GM21737 (cell line): ENCODE data around the gene ALDOC.

Experiments used
- ATAC-seq: cut with Tn5 transposase; IDR thresholded peaks from one replicate; pipeline ENCODE4 v1.9.1; 2021; ENCODE audit warnings: mild to moderate bottlenecking, moderate library complexity; ENCODE audit not compliant: unreplicated experiment

The ALDOC gene

DNA sequence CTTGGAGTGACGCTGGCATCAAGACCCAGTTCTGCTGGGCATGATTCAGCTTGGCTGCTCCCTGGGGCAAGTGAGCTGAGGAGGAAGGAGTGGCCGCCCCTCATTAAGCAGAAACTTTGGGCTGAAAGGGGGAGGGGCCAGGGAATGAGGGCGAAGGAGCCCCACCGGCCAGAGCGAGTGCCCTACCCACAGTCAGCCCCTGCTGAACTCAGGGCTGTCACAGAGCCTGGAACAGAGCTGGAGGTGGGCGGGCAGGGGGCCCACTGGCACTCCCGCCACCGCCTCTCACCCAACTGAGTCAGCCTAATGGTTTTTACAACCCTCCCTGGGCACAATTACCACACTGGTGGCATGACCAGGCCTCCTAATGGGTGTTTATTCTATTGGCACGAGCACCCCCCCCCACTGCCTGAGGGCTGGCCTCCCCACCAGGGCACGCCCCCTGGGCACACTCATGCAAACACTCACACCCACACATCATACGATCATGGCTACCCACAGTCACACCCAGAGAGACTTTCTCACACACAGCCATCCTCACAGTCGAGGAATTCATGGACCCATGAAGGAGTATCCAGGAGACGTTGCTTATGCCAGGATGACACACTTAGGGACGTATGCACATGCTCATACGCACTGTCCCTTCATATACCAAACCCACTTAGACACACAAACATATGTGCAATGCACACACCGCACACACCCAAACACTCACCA is 43.4 kb downstream of the ALDOC start:
- ATAC-seq, result no peak

DNA sequence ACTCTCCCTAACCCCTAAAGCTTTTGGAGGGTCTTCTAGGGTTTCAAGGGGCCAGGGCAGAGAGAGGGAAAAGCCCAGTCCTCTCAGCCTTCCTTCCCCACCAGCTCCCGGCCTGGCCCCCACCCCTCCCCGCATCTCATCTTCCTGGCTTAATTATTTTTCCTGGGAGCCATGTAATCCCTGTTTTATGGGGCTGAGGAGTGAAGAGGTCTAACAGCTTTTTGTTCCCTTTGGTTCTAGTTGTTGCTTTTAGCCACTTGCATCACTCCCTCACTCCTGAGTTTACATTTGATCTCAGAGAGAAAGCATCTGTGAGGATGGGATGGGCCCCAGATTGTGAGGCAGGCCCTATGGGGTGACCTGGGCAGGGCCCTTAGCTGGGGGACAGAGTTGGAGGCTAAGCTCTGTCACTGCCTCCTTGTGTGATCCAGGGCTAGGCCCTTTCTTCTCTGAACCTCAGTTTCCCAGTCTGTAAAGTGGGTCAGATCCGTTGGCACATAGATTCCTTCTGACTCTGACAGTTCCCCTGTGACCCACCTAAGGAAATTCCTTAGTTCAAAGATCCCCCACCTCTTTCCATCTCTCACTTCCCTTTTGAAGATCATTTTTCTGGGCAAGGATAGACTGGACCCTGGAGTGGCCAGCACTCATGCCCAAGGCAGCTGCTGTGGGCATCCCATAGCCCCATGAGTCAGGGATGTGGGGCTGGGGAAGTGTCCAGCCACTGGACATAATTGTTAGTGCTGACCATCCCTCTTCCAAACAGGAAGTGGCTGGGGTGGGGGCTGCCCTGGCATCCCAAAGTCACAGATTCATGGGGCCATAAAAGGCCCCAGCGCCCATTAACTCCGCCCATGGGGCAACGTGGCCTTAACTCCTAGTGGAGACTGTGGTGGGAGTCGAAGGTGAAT is 44.4 kb downstream of the ALDOC start:
- no peak for ATAC-seq

DNA sequence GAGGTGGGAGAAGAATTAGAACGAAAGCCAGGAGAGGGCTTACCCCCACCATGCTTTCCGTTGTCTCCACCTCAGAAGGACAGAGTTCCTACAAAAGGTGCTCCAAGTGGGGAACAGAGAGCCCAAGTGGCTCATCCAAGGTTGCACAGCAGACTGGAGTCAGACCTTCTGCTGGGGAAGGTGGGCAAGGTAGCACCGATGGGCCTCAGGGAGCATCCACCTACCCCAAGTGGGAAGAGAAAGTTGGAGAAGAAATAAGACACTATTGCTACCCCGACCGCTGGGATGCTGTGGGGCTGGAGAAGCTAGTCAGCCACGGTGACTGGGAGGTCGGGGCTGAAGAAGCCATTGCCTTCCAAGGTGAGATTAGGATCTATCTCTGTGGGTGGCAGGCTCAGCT is 45.8 kb downstream of the ALDOC start:
- no peak for ATAC-seq

DNA sequence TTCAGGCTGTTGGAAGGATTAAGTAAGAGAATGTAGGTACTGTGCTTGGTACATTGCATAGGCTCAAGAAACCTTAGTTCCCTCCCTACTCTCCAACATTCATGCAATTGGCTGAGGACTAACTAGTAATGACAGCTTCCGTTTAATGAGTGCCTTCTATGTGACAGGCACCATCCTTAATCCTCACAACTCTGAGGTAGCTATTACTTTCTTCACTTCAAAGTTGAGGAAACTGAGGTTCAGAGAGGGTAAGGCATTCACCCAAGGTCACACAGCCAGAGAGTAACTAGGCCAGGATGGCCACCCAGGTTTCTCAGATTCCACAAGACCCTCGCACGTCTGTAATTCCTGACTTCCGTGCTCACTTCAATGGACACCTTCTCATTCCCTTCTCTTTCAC is 46.4 kb downstream of the ALDOC start:
- ATAC-seq, result no peak

DNA sequence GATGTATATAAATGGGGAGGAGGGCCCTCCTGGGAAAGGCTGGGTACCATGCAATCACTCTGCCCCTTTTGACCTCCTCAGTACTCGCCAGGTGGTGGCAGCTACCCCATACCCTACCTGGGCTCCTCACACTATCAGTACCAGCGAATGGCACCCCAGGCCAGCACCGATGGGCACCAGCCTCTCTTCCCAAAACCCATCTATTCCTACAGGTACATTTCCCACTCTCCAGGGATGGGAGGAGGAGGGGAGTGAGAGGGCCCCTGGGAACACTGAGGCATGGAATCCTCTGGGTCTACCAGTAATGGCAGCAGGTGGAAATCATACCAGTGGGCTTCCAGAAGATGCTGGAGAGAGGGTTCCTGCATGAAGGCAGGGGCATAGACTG is 47.7 kb downstream of the ALDOC start:
- ATAC-seq, result no peak

DNA sequence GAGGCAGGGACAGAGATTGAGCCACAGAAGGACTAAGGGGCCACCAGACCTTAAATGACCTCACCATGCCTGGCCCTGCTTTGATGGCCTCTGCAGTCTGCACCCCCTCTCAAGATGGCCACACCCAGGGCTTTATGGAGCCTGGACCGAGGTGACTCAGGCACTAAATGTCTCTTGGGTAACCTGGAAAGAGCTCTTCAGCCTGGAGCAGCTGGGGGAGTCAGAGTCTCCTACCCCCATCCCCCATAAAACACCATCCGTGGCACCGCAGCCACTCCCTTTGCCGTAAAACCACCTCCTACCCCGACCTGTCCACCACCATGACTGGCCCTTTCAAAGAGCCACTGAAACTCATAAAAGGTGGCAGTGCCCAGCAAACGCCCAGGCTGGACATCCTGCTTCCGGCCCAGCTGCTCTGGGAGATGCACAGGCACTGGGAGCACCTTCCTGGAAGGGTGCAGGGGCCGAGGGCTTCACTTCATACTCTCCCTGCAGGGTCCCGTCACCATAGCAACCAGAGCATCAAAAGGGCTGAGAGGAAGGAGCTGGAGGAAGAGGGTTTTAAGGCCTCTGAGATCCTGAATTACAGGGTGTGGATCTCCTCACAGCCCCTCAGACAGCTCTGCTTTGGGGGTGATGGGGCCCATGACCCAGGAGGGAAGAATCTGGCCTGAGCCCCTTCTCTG is 48.2 kb downstream of the ALDOC start:
- no peak for ATAC-seq

DNA sequence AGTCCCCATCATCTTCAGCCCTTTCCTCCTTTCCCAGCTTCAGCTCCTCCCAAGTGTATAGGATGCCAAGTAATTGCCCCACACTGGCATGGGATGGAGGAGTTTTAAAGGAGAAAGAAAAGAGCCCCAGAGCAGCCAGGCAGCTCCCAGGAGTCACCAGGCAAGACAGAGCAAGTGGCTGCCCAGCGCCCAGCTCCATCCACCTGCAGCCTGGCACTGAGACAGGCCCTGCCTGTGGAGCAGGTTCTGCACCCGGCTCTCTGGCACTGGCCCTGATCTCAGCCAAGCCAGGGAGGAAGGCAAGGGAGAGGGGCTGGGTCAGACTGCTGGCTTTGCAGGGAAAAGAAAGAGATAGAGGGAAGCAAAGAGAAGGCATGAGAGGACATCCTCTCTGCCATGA is 48.8 kb downstream of the ALDOC start:
- ATAC-seq, result no peak

DNA sequence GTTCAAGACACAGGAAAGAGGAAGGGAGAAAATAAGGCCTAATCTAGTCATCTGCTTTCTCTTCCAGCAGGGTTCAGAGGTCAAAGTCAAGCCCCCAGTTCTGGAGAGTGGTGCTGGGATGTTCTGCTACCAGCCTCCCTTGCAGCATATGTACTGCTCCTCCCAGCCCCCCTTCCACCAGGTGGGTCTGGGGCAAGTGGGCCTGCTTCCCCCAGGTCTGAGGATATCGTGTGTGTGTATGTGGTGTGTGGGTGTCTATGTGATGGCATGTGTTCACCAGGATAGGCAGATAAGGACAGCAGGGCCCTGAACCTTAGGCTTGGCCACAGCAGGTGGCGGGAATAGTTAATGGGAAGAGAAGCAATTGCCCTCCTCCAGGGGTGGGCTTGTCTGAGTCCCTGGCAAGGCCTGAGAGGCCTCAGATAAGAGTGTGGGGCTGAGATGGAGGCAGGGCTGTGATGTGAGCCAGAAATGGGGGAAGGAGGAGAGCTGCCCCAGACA is 49.5 kb downstream of the ALDOC start:
- no peak for ATAC-seq

DNA sequence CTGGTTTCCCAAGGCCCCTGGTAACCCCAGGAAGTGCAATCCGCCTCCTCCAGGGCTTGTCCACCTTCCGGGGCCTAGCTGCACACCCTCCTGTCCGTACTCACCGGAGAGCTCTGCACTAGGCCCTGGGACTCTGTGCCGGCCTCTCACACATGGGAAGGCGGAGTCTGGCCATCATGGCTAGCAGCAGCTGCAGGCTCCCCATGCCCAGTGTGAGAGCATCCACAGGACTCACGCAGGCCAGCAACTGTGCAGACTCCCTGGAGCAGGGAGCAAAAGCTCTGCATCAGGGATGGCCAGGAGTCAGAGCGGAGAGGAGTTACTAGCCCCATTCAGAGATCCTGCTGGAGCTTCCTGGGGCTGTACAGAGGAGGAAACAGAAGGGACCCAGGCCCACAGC is 50.3 kb downstream of the ALDOC start:
- no peak for ATAC-seq

DNA sequence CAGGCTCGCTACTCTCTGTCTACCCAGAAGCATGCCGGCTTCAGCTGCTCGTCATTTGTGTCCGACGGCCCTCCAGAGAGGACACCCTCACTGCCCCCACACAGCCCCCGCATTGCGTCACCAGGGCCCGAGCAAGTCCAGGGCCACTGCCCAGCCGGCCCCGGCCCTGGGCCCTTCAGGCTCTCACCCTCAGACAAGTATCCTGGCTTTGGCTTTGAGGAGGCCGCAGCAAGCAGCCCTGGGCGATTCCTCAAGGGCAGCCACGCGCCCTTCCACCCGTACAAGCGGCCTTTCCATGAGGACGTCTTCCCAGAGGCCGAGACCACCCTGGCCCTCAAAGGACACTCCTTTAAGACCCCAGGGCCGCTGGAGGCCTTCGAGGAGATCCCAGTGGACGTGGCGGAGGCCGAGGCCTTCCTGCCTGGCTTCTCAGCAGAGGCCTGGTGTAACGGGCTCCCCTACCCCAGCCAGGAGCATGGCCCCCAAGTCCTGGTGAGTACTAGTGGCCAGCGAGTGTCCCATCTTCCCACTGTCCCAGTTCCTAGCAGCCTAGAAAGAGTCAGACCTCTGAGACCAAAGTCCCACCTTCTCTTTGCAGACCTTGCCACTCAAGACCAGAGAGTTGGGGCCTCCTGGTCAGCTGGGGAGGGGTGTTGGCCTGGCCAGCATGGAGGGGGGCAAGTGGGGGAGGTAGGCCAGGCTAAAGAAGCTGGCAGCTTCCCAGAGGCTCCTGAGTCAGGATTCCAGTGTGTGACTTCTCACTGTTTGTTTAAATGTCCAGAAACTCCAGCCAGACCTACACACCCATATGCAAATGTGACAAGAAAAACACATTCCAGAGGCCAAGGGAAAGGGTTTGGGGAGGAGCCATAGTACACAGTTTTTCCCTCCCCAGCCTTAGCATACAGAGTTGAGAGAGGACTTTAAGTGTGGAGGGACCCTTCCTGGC is 51.9 kb downstream of the ALDOC start:
- no peak for ATAC-seq

DNA sequence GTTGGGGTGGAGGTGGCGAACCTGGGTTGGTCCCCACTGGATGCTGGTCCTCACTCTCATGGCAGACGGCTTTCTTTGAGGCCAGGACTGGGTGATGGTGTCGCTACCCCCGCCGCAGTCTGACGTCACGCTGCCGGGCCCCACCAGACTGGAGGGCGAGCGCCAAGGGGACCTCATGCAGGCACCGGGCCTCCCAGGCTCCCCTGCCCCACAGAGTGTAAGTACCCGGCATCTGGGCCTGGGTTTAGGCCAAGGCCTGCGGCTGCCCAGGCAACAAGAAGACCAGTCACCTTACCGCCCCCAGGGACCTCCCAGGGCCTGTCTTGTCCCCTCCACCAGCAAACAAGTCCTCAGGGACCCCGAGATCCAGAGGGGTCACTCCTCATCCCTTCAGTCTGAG is 52.8 kb downstream of the ALDOC start:
- ATAC-seq, result no peak

DNA sequence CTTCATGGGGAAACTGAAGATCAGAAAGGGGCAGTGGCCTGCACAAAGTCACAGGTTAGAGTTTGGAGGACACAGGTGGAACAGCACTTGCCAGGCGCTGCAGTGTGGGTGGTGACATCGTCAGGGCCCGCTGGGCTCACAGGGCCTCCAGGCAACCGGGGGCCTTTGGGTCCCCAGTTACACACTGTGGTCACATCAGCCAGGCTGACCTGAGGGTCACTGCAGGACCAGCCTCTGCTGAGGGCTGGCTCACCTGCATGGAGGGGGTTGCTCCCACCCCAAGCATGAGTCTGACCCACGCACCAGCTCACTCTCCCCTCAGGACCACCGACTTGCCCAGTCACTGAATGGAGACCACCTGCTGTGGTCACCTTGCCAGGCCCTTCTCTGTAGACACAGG is 53.5 kb downstream of the ALDOC start:
- no peak for ATAC-seq
